ENCODE data around the gene DBP. TPM values are rescaled to one million over a fixed set of nuclear protein-coding genes. Genes with fewer than 3 reads are reported as not detected.
A peak's percentile ranks its signal among the peaks of the same experiment; 100 is the strongest.

DBP gene
- total and polyA plus RNA-seq, 2 of the 13 experiments (the other 11 are each of a cell fraction or from before 2014, with no cell fraction given), result 1.7 to 5.8 TPM

DNA sequence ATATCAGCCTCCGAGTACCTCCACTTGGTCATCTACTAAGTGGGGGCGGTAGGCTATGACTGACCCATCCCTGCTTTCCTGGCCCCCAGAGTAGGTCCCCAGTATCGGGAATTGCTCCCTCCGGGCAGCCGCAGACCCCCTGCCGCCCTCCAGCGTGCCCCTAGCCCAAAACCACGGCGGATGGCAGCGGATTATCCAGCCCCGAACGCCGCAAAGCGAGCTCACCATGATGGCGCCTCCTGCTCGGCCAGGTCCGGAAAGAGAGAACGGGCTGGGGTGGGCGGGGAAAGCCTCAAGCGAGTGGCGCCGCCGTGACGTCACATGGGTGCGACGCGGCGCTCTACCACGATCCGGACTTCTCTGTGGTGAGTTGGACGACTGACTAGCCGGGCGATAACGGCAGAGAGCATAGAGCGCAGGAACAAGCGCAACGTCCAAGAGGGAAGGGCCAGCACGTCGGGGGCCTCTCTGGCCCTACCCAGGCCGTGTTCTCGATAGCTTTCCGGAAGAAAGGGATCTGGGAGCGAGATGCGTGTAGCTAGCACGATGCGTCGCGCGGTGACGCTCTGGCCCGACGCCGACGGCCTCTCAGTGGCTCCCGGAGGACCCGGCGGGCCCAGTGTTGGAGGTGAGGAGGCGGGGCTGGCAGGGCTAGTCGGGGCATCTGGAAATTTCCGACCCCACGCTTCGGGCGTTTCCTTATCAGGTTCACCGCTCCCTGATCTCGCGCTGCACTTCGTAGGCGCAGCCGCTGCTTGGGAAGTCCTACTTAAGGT is 18.1 kb downstream of the DBP start, which contains the start of the genes RPL18 and SPHK2 (continued):
- TF ChIP-seq ARHGAP35 (CRISPR knock-in tag; IDR thresholded peaks at IDR 0.05; ENCODE audit: borderline replicate concordance), result no peak
- peak; percentile 85 for TF ChIP-seq SP4 (CRISPR knock-in tag; IDR thresholded peaks at IDR 0.05)
- peak; percentile 98 for TF ChIP-seq RBM39 (IDR thresholded peaks at IDR 0.05; ENCODE audit: low read depth, low read length, poor library complexity, severe bottlenecking)
- peak; percentile 66 for TF ChIP-seq ZNF263 (CRISPR knock-in tag; IDR thresholded peaks at IDR 0.05)
- no peak for TF ChIP-seq ZFP90 (CRISPR knock-in tag; IDR thresholded peaks at IDR 0.05; ENCODE audit: borderline replicate concordance)
- TF ChIP-seq CHCHD3 (CRISPR knock-in tag; IDR thresholded peaks at IDR 0.05), result 0 out of 2 replicates have a peak, but pooled peaks have one; percentile 52
- TF ChIP-seq, protein P1, sequence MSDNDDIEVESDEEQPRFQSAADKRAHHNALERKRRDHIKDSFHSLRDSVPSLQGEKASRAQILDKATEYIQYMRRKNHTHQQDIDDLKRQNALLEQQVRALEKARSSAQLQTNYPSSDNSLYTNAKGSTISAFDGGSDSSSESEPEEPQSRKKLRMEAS (IDR thresholded peaks at IDR 0.05), result peak; percentile 83
- TF ChIP-seq NFYC (CRISPR knock-in tag; IDR thresholded peaks at IDR 0.05), result peak; percentile 60
- peak; percentile 97; the same call in 1 of the 2 replicates for TF ChIP-seq EEA1 (CRISPR knock-in tag; IDR thresholded peaks at IDR 0.05; ENCODE audit: borderline replicate concordance)
- TF ChIP-seq, protein P2, sequence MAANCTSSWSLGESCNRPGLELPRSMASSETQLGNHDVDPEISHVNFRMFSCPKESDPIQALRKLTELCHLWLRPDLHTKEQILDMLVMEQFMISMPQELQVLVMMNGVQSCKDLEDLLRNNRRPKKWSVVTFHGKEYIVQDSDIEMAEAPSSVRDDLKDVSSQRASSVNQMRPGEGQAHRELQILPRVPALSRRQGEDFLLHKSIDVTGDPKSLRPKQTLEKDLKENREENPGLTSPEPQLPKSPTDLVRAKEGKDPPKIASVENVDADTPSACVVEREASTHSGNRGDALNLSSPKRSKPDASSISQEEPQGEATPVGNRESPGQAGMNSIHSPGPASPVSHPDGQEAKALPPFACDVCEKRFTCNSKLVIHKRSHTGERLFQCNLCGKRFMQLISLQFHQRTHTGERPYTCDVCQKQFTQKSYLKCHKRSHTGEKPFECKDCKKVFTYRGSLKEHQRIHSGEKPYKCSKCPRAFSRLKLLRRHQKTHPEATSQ (CRISPR knock-in tag; IDR thresholded peaks at IDR 0.05; ENCODE audit: borderline replicate concordance), result no peak
- TF ChIP-seq, protein P3, sequence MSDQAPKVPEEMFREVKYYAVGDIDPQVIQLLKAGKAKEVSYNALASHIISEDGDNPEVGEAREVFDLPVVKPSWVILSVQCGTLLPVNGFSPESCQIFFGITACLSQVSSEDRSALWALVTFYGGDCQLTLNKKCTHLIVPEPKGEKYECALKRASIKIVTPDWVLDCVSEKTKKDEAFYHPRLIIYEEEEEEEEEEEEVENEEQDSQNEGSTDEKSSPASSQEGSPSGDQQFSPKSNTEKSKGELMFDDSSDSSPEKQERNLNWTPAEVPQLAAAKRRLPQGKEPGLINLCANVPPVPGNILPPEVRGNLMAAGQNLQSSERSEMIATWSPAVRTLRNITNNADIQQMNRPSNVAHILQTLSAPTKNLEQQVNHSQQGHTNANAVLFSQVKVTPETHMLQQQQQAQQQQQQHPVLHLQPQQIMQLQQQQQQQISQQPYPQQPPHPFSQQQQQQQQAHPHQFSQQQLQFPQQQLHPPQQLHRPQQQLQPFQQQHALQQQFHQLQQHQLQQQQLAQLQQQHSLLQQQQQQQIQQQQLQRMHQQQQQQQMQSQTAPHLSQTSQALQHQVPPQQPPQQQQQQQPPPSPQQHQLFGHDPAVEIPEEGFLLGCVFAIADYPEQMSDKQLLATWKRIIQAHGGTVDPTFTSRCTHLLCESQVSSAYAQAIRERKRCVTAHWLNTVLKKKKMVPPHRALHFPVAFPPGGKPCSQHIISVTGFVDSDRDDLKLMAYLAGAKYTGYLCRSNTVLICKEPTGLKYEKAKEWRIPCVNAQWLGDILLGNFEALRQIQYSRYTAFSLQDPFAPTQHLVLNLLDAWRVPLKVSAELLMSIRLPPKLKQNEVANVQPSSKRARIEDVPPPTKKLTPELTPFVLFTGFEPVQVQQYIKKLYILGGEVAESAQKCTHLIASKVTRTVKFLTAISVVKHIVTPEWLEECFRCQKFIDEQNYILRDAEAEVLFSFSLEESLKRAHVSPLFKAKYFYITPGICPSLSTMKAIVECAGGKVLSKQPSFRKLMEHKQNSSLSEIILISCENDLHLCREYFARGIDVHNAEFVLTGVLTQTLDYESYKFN (CRISPR knock-in tag; conservative IDR thresholded peaks at IDR 0.05), result peak; percentile 72
- peak; percentile 88; the same call in 1 of the 2 replicates for TF ChIP-seq ZNF547 (CRISPR knock-in tag; IDR thresholded peaks at IDR 0.05)
- peak; percentile 78 for TF ChIP-seq HDAC2 (CRISPR knock-in tag; IDR thresholded peaks at IDR 0.05)
- peak; percentile 85 for TF ChIP-seq ZNF546 (CRISPR knock-in tag; conservative IDR thresholded peaks at IDR 0.05)
- TF ChIP-seq PPARG (CRISPR knock-in tag; conservative IDR thresholded peaks at IDR 0.05), result peak; percentile 80
- no peak for TF ChIP-seq FOSL1 (CRISPR knock-in tag; IDR thresholded peaks at IDR 0.05; ENCODE audit: borderline replicate concordance)
- peak; percentile 91 for TF ChIP-seq POGZ (CRISPR knock-in tag; IDR thresholded peaks at IDR 0.05)
- peak; percentile 97 for TF ChIP-seq HDAC1 (CRISPR knock-in tag; IDR thresholded peaks at IDR 0.05)
- TF ChIP-seq SOX6 (IDR thresholded peaks at IDR 0.05), result no peak
- TF ChIP-seq SOX6 (CRISPR knock-in tag; IDR thresholded peaks at IDR 0.05), result peak; percentile 77
- TF ChIP-seq, protein P4, sequence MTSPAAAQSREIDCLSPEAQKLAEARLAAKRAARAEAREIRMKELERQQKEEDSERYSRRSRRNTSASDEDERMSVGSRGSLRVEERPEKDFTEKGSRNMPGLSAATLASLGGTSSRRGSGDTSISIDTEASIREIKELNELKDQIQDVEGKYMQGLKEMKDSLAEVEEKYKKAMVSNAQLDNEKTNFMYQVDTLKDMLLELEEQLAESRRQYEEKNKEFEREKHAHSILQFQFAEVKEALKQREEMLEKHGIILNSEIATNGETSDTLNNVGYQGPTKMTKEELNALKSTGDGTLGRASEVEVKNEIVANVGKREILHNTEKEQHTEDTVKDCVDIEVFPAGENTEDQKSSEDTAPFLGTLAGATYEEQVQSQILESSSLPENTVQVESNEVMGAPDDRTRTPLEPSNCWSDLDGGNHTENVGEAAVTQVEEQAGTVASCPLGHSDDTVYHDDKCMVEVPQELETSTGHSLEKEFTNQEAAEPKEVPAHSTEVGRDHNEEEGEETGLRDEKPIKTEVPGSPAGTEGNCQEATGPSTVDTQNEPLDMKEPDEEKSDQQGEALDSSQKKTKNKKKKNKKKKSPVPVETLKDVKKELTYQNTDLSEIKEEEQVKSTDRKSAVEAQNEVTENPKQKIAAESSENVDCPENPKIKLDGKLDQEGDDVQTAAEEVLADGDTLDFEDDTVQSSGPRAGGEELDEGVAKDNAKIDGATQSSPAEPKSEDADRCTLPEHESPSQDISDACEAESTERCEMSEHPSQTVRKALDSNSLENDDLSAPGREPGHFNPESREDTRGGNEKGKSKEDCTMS (CRISPR knock-in tag; conservative IDR thresholded peaks at IDR 0.05), result no peak
- TF ChIP-seq ZNF773 (CRISPR knock-in tag; IDR thresholded peaks at IDR 0.05; ENCODE audit: borderline replicate concordance), result no peak
- peak; percentile 86; the same call in 1 of the 2 replicates for TF ChIP-seq ZNF124 (CRISPR knock-in tag; IDR thresholded peaks at IDR 0.05)
- TF ChIP-seq ARNT (IDR thresholded peaks at IDR 0.05), result no peak

All from HepG2 (cell line).